ENCODE measurements around the gene FSHR.

FSHR gene

GRCh38 chr2:49129034-49129433 is 25.3 kb downstream of the FSHR start:
- Histone ChIP-seq H3K4me1 (ENCODE audit: insufficient read depth, low read length, severe bottlenecking) (no peaks in the 10 kb centered on the region), H3K4me2 (ENCODE audit: low read length) (no peak overlapping the region), H3K27me3 (ENCODE audit: insufficient read depth, low read length) (no peaks in the 10 kb centered on the region), H2AFZ (ENCODE audit: low read length) (no peak overlapping the region), H3K4me3 (ENCODE audit: low read depth, low read length, poor library complexity, severe bottlenecking) (no peak overlapping the region), H3F3A (ENCODE audit: insufficient read depth, low read length) (no peaks in the 10 kb centered on the region), H3K79me2 (ENCODE audit: insufficient read depth, low read length) (no peaks in the 10 kb centered on the region), H4K20me1 (ENCODE audit: insufficient read depth, low read length) (no peaks in the 10 kb centered on the region), H3K9ac (ENCODE audit: low read length) (no peak overlapping the region), H3K9me2 (ENCODE audit: low read depth, low read length) (no peaks in the 10 kb centered on the region), H3K9me3 (ENCODE audit: low read length) (peaks cover 4% of the 10 kb centered on the region; the same call in 1 of the 2 replicates), H3K36me3 (ENCODE audit: insufficient read depth, low read length) (no peaks in the 10 kb centered on the region), H3K27ac (ENCODE audit: low read depth, low read length, poor library complexity, severe bottlenecking) (no peak overlapping the region)
- TF ChIP-seq CTCF (IDR thresholded peaks at IDR 0.05; ENCODE audit: low read length) (no peak), EZH2 (IDR thresholded peaks at IDR 0.05; ENCODE audit: borderline replicate concordance, low read length) (no peak)

- Histone ChIP-seq H3K27ac (ENCODE audit: low read depth, low read length, poor library complexity, severe bottlenecking) (no peak overlapping the region), H3K4me1 (ENCODE audit: insufficient read depth, low read length, severe bottlenecking) (no peaks in the 10 kb centered on the region), H3K36me3 (ENCODE audit: insufficient read depth, low read length) (no peaks in the 10 kb centered on the region), H4K20me1 (ENCODE audit: insufficient read depth, low read length) (no peaks in the 10 kb centered on the region), H3K9ac (ENCODE audit: low read length) (no peak overlapping the region), H3K9me3 (ENCODE audit: low read length) (no peaks in the 10 kb centered on the region), H3K79me2 (ENCODE audit: insufficient read depth, low read length) (no peaks in the 10 kb centered on the region), H3K4me3 (ENCODE audit: low read depth, low read length, poor library complexity, severe bottlenecking) (no peak overlapping the region), H2AFZ (ENCODE audit: low read length) (no peak overlapping the region), H3F3A (ENCODE audit: insufficient read depth, low read length) (no peaks in the 10 kb centered on the region), H3K27me3 (ENCODE audit: insufficient read depth, low read length) (no peaks in the 10 kb centered on the region), H3K4me2 (ENCODE audit: low read length) (no peak overlapping the region), H3K9me2 (ENCODE audit: low read depth, low read length) (no peaks in the 10 kb centered on the region)
- no peak for TF ChIP-seq EZH2 (IDR thresholded peaks at IDR 0.05; ENCODE audit: borderline replicate concordance, low read length)
- no peak for TF ChIP-seq CTCF (IDR thresholded peaks at IDR 0.05; ENCODE audit: low read length)
Observed at GRCh38 chr2:49123600-49123999, 30.7 kb downstream of the FSHR start.

GRCh38 chr2:49122107-49122506 is 32.2 kb downstream of the FSHR start:
- Histone ChIP-seq H3K4me3 (ENCODE audit: low read depth, low read length, poor library complexity, severe bottlenecking) (no peak overlapping the region), H3K79me2 (ENCODE audit: insufficient read depth, low read length) (no peaks in the 10 kb centered on the region), H3K27me3 (ENCODE audit: insufficient read depth, low read length) (no peaks in the 10 kb centered on the region), H4K20me1 (ENCODE audit: insufficient read depth, low read length) (no peaks in the 10 kb centered on the region), H3K9me3 (ENCODE audit: low read length) (no peaks in the 10 kb centered on the region), H2AFZ (ENCODE audit: low read length) (no peak overlapping the region), H3K4me1 (ENCODE audit: insufficient read depth, low read length, severe bottlenecking) (no peaks in the 10 kb centered on the region), H3K4me2 (ENCODE audit: low read length) (no peak overlapping the region), H3F3A (ENCODE audit: insufficient read depth, low read length) (no peaks in the 10 kb centered on the region), H3K36me3 (ENCODE audit: insufficient read depth, low read length) (no peaks in the 10 kb centered on the region), H3K27ac (ENCODE audit: low read depth, low read length, poor library complexity, severe bottlenecking) (no peak overlapping the region), H3K9ac (ENCODE audit: low read length) (no peak overlapping the region), H3K9me2 (ENCODE audit: low read depth, low read length) (no peaks in the 10 kb centered on the region)
- no peak for TF ChIP-seq EZH2 (IDR thresholded peaks at IDR 0.05; ENCODE audit: borderline replicate concordance, low read length)
- no peak for TF ChIP-seq CTCF (IDR thresholded peaks at IDR 0.05; ENCODE audit: low read length)
